Activated CD4-positive, alpha-beta T cell treated with anti-CD3 and anti-CD28 coated beads for 36 hours (primary cell): Measurements from ENCODE around the gene GPR152. TPM values are rescaled to one million over a fixed set of nuclear protein-coding genes. Genes with fewer than 3 reads are reported as not detected.

Experiments
- ATAC-seq: fragments of 200-7000 bp; cut with Tn5 transposase; one replicate; pipeline ENCODE4 v1.10.0; 2021; ENCODE audit warnings: mild to moderate bottlenecking, moderate library complexity
- CTCF ChIA-PET: fragments of 350-600 bp; sonication (Branson Sonifier 250); formaldehyde crosslinking; loops from one replicate; lab custom pipeline; 2021; ENCODE audit warnings: antibody characterized with exemption; lab: Charles Lee
- POLR2A ChIA-PET: fragments of 350-600 bp; sonication (Branson Sonifier 250); formaldehyde crosslinking; loops from one replicate; lab custom pipeline; 2021; ENCODE audit warnings: antibody characterized with exemption, inconsistent platforms; lab: Charles Lee
- DNase-seq: peaks from one replicate; pipeline ENCODE4 v3.0.0-alpha.2; 2020
- H3K27ac Mint-ChIP-seq: one replicate; pipeline ENCODE4 v1.8.0; 2021; ENCODE audit warnings: mixed read lengths
- H3K27me3 Mint-ChIP-seq: one replicate; pipeline ENCODE4 v1.8.0; 2021; ENCODE audit warnings: mixed read lengths
- H3K36me3 Mint-ChIP-seq: one replicate; pipeline ENCODE4 v1.8.0; 2021; ENCODE audit warnings: low read depth, mixed read lengths
- H3K4me1 Mint-ChIP-seq: one replicate; pipeline ENCODE4 v1.8.0; 2021; ENCODE audit warnings: mixed read lengths
- H3K4me3 Mint-ChIP-seq: one replicate; pipeline ENCODE4 v1.8.0; 2021; ENCODE audit warnings: mild to moderate bottlenecking, moderate library complexity, mixed read lengths
- H3K9me3 Mint-ChIP-seq: one replicate; pipeline ENCODE4 v1.8.0; 2021; ENCODE audit warnings: low read depth, mixed read lengths
- intact Hi-C, 2 experiments: fragments of 100-400 bp; cut with DNase I in 1 of 2; cut with micrococcal nuclease in 1 of 2; formaldehyde crosslinking; loops; one replicate each; pipeline versions ENCODE4 v1.14.2 to v1.15.1; 2022 to 2024; cut with DNase I, micrococcal nuclease
- total RNA-seq, 2 experiments: library from RNA; stranded (reverse); gene quantifications; one replicate each; pipeline ENCODE4 v1.2.3, GENCODE V29; 2021

The GPR152 gene
- total RNA-seq = not detected

- no peak within 1 kb of the TSS for H3K27ac Mint-ChIP-seq
- POLR2A ChIA-PET = interaction anchor here (0.7 kb wide), 1 partner anchor 212 kb away, joined by 4 read pairs; no protein-coding TSS in a partner anchor
- DNase-seq (no peak), ATAC-seq (no peak)
- H3K4me3 Mint-ChIP-seq = no peak within 1 kb of the TSS
- no peaks in the 10 kb centered on the region for H3K9me3 Mint-ChIP-seq
- peaks cover 22% of the 10 kb centered on the region for H3K4me1 Mint-ChIP-seq
- no peaks in the 10 kb centered on the region for H3K27me3 Mint-ChIP-seq
- intact Hi-C loops = no loop called here
- H3K36me3 Mint-ChIP-seq = no peaks in the 10 kb centered on the region
- CTCF ChIA-PET = interaction anchor here (0.6 to 0.7 kb wide), 2 partner anchors 53 to 201 kb away, joined by 3 read pairs; partner anchors contain the start of gene PITPNM1
These were observed at the start of gene GPR152 for GRCh38 chr11:67452141-67452952. Gene GPR152 (minus strand): TSS chr11:67452729. CDS start chr11:67452724, 5 bp downstream.

- intact Hi-C loops = no loop called here
- no peak for ATAC-seq
- H3K4me1 Mint-ChIP-seq = peaks cover 36% of the 10 kb centered on the region
- peaks cover 34% of the 10 kb centered on the region for H3K36me3 Mint-ChIP-seq
- H3K9me3 Mint-ChIP-seq = no peaks in the 10 kb centered on the region
- H3K27ac Mint-ChIP-seq = no peak overlapping the region
- no peak overlapping the region for H3K4me3 Mint-ChIP-seq
- DNase-seq = no peak
- POLR2A ChIA-PET = no interaction called here
- CTCF ChIA-PET = no interaction called here
- H3K27me3 Mint-ChIP-seq = no peaks in the 10 kb centered on the region
These were observed 49.3 kb upstream of the GPR152 start for GRCh38 chr11:67501854-67502253.

GRCh38 chr11:67500831-67501715 lies 48.5 kb upstream of the GPR152 start:
- no peak for DNase-seq
- Mint-ChIP-seq H3K27ac (peak overlapping the region; percentile 17), H3K4me3 (no peak overlapping the region), H3K4me1 (peaks cover 28% of the 10 kb centered on the region), H3K27me3 (no peaks in the 10 kb centered on the region), H3K36me3 (peaks cover 27% of the 10 kb centered on the region), H3K9me3 (no peaks in the 10 kb centered on the region)
- intact Hi-C loops = no loop called here
- ATAC-seq = no peak
- POLR2A ChIA-PET = no interaction called here
- CTCF ChIA-PET = interaction anchor here (0.7 kb wide), 1 partner anchor 36 kb away, joined by 3 read pairs; no protein-coding TSS in a partner anchor

- Mint-ChIP-seq H3K4me1 (peaks cover 24% of the 10 kb centered on the region), H3K9me3 (no peaks in the 10 kb centered on the region), H3K27ac (no peak overlapping the region), H3K36me3 (peaks cover 27% of the 10 kb centered on the region), H3K4me3 (no peak overlapping the region), H3K27me3 (no peaks in the 10 kb centered on the region)
- no peak for ATAC-seq
- intact Hi-C loops = no loop called here
- POLR2A ChIA-PET = no interaction called here
- no peak for DNase-seq
- CTCF ChIA-PET = interaction anchor here (0.7 kb wide), 1 partner anchor 35 kb away, joined by 3 read pairs; no protein-coding TSS in a partner anchor
These were observed 47.9 kb upstream of the GPR152 start for GRCh38 chr11:67500484-67500821.

GRCh38 chr11:67499808-67500483 lies 47.4 kb upstream of the GPR152 start:
- CTCF ChIA-PET = interaction anchor here (0.7 kb wide), 1 partner anchor 35 kb away, joined by 3 read pairs; no protein-coding TSS in a partner anchor
- no peak for DNase-seq
- no peak overlapping the region for H3K4me3 Mint-ChIP-seq
- POLR2A ChIA-PET = no interaction called here
- no peaks in the 10 kb centered on the region for H3K9me3 Mint-ChIP-seq
- intact Hi-C loops = no loop called here
- ATAC-seq = no peak
- no peaks in the 10 kb centered on the region for H3K27me3 Mint-ChIP-seq
- peaks cover 27% of the 10 kb centered on the region for H3K36me3 Mint-ChIP-seq
- H3K27ac Mint-ChIP-seq = no peak overlapping the region
- peaks cover 23% of the 10 kb centered on the region for H3K4me1 Mint-ChIP-seq

GRCh38 chr11:67498544-67498972 lies 46.0 kb upstream of the GPR152 start:
- Mint-ChIP-seq H3K36me3 (peaks cover 27% of the 10 kb centered on the region), H3K4me3 (no peak overlapping the region), H3K27me3 (no peaks in the 10 kb centered on the region), H3K4me1 (peaks cover 22% of the 10 kb centered on the region), H3K27ac (no peak overlapping the region), H3K9me3 (no peaks in the 10 kb centered on the region)
- no peak for DNase-seq
- ChIA-PET POLR2A (interaction anchor here (0.6 kb wide), 1 partner anchor 72 kb away, joined by 3 read pairs; no protein-coding TSS in a partner anchor), CTCF (no interaction called here)
- intact Hi-C loops = no loop called here
- ATAC-seq = no peak

- DNase-seq (no peak), ATAC-seq (no peak)
- intact Hi-C loops = no loop called here
- no peaks in the 10 kb centered on the region for H3K27me3 Mint-ChIP-seq
- POLR2A ChIA-PET = no interaction called here
- peaks cover 15% of the 10 kb centered on the region for H3K4me1 Mint-ChIP-seq
- H3K9me3 Mint-ChIP-seq = no peaks in the 10 kb centered on the region
- peaks cover 27% of the 10 kb centered on the region for H3K36me3 Mint-ChIP-seq
- no peak overlapping the region for H3K27ac Mint-ChIP-seq
- CTCF ChIA-PET = no interaction called here
- no peak overlapping the region for H3K4me3 Mint-ChIP-seq
These were observed 45.2 kb upstream of the GPR152 start for GRCh38 chr11:67497656-67498291.

- H3K36me3 Mint-ChIP-seq = peaks cover 24% of the 10 kb centered on the region
- no peak for DNase-seq
- no peaks in the 10 kb centered on the region for H3K9me3 Mint-ChIP-seq
- no peak overlapping the region for H3K4me3 Mint-ChIP-seq
- peaks cover 6% of the 10 kb centered on the region for H3K4me1 Mint-ChIP-seq
- no peaks in the 10 kb centered on the region for H3K27me3 Mint-ChIP-seq
- intact Hi-C loops = no loop called here
- POLR2A ChIA-PET = no interaction called here
- no peak for ATAC-seq
- CTCF ChIA-PET = interaction anchor here (0.7 kb wide), 1 partner anchor 92 kb away, joined by 3 read pairs; the partner anchor contains the start of gene TBC1D10C
- no peak overlapping the region for H3K27ac Mint-ChIP-seq
These were observed 43.6 kb upstream of the GPR152 start for GRCh38 chr11:67496113-67496512.

GRCh38 chr11:67495234-67496005 lies 42.9 kb upstream of the GPR152 start:
- ATAC-seq (no peak), DNase-seq (no peak)
- H3K36me3 Mint-ChIP-seq = peaks cover 24% of the 10 kb centered on the region
- intact Hi-C loops = no loop called here
- H3K9me3 Mint-ChIP-seq = no peaks in the 10 kb centered on the region
- H3K27me3 Mint-ChIP-seq = no peaks in the 10 kb centered on the region
- H3K27ac Mint-ChIP-seq = no peak overlapping the region
- H3K4me3 Mint-ChIP-seq = no peak overlapping the region
- H3K4me1 Mint-ChIP-seq = peaks cover 3% of the 10 kb centered on the region
- CTCF ChIA-PET = interaction anchor here (0.7 kb wide), 1 partner anchor 92 kb away, joined by 3 read pairs; the partner anchor contains the start of gene TBC1D10C
- POLR2A ChIA-PET = no interaction called here
